Uterus (tissue), 4 donors: ENCODE results near the gene OAS3. TPM values are rescaled to one million over a fixed set of nuclear protein-coding genes. Genes with fewer than 3 reads are reported as not detected.

ENCODE experiments used
- DNase-seq, 2 donors: peaks; one replicate each; pipeline ENCODE4 v3.0.0-alpha.2; 2019 to 2020
- H3K27ac ChIP-seq, 2 donors: fragments of 200-600 bp; sonication (generic); 1 replicate in 1 of 2; 2 replicates in 1 of 2; pipeline ENCODE4 v1.5.1; 2016 to 2018
- H3K27me3 ChIP-seq, 2 donors: fragments of 200-600 bp; sonication (generic); one replicate each; pipeline ENCODE4 v1.5.1; 2018 to 2019; ENCODE audit warnings: control low read depth in 1 of 2
- H3K36me3 ChIP-seq, 2 donors: fragments of 200-600 bp; sonication (generic); one replicate each; pipeline ENCODE4 v1.5.1; 2019; ENCODE audit warnings: control low read depth in 1 of 2
- H3K4me1 ChIP-seq, 2 donors: fragments of 200-600 bp; sonication (generic); one replicate each; pipeline ENCODE4 v1.5.1; 2018 to 2019; ENCODE audit warnings: control low read depth in 1 of 2
- H3K4me3 ChIP-seq, 2 donors: fragments of 200-600 bp; sonication (generic); 1 replicate in 1 of 2; 2 replicates in 1 of 2; pipeline ENCODE4 v1.5.1; 2018 to 2019; ENCODE audit warnings: mild to moderate bottlenecking in 1 of 2
- H3K9me3 ChIP-seq, 2 donors: fragments of 200-600 bp; sonication (generic); one replicate each; pipeline ENCODE4 v1.5.1; 2019; ENCODE audit warnings: control low read depth in 1 of 2
- POLR2A ChIP-seq, 2 donors: fragments of 450-650 bp; IDR thresholded peaks; one replicate each; pipeline ENCODE4 v1.6.1; 2016; ENCODE audit warnings: antibody characterized with exemption in 2 of 2, mild to moderate bottlenecking in 1 of 2, moderate library complexity in 1 of 2
- intact Hi-C: fragments of 100-400 bp; cut with DNase I; formaldehyde crosslinking; loops from one replicate; pipeline ENCODE4 v1.15.1; 2023; ENCODE audit warnings: low total_unique reads
- total RNA-seq, 4 donors: library from RNA; depleted of rRNA in 3 of 4; stranded (reverse); fragments of >200 nt in 3 of 4; gene quantifications; one replicate each; pipeline versions ENCODE4 v1.1.0 to v1.2.4, GENCODE V29; 2014 to 2023
- TF ChIP-seq, protein P1 (sequence below), 4 experiments: fragments of 200-600 bp in 2 of 4; fragments of 450-650 bp in 2 of 4; sonication (generic) in 2 of 4; IDR thresholded peaks; one replicate each; pipeline ENCODE4 v1.5.1; 2016 to 2019; ENCODE audit warnings: antibody characterized with exemption in 4 of 4, mild to moderate bottlenecking in 2 of 4, moderate library complexity in 1 of 4
- donor health status: DM: yes; HTN: yes; CAD: no.

Gene OAS3, protein sequence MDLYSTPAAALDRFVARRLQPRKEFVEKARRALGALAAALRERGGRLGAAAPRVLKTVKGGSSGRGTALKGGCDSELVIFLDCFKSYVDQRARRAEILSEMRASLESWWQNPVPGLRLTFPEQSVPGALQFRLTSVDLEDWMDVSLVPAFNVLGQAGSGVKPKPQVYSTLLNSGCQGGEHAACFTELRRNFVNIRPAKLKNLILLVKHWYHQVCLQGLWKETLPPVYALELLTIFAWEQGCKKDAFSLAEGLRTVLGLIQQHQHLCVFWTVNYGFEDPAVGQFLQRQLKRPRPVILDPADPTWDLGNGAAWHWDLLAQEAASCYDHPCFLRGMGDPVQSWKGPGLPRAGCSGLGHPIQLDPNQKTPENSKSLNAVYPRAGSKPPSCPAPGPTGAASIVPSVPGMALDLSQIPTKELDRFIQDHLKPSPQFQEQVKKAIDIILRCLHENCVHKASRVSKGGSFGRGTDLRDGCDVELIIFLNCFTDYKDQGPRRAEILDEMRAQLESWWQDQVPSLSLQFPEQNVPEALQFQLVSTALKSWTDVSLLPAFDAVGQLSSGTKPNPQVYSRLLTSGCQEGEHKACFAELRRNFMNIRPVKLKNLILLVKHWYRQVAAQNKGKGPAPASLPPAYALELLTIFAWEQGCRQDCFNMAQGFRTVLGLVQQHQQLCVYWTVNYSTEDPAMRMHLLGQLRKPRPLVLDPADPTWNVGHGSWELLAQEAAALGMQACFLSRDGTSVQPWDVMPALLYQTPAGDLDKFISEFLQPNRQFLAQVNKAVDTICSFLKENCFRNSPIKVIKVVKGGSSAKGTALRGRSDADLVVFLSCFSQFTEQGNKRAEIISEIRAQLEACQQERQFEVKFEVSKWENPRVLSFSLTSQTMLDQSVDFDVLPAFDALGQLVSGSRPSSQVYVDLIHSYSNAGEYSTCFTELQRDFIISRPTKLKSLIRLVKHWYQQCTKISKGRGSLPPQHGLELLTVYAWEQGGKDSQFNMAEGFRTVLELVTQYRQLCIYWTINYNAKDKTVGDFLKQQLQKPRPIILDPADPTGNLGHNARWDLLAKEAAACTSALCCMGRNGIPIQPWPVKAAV
- 10 to 100 TPM in 2 of 4 donors, 1 to 10 TPM in 2; 2.1 to 22.8 (median 8.9) TPM for total RNA-seq

DNA sequence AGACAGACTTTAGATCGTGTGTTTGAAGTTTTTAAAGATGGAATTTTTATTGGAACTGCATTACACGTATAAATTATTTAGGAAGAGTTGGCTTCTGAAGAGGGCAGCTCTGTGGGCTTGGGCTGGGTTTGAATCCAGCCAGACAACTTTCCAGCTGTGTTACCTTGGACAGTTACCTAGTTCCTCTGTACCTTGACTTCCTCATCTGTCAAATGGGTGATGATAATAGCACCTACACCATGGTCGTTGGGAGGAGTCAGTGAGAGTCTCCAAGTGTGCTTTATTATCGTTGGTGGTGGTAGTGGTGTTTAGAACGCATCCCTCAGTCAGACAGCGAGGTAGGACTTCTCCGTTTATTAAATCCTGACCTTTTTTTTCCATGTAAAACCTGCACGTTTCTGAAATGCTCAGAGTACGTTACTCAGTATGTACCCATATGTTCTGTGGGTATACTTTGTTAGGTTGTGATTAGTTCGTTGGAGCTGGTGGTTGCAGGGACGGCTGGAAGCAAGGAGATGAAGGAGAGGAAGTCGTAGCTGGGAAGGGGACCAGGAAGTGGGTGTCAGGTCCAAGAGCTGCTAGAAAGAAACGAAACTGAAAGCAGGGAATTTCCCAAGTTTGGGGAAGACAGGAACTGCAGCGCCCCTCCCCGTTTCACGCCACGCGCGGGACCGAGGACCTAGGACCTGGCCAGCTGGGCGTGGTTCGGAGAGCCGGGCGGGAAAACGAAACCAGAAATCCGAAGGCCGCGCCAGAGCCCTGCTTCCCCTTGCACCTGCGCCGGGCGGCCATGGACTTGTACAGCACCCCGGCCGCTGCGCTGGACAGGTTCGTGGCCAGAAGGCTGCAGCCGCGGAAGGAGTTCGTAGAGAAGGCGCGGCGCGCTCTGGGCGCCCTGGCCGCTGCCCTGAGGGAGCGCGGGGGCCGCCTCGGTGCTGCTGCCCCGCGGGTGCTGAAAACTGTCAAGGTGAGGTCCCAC, at the start of gene OAS3:
Gene OAS3, plus strand, starts transcription at position 734 of the 979 bp plus-strand sequence. Its CDS starts 57 bp downstream, at position 791.
- Histone ChIP-seq H3K27me3 (no peaks in the 10 kb centered on the region), H3K4me3 (peak within 1 kb of the TSS; percentile 69 to 90), H3K4me1 (peaks cover 0 to 10% of the 10 kb centered on the region in 2 donors), H3K27ac (peak within 1 kb of the TSS; percentile 72 to 73), H3K9me3 (no peaks in the 10 kb centered on the region), H3K36me3 (no peaks in the 10 kb centered on the region)
- DNase-seq, result peak; percentile 87 to 93
- intact Hi-C loops, result no loop called here
- TF ChIP-seq, protein P1, sequence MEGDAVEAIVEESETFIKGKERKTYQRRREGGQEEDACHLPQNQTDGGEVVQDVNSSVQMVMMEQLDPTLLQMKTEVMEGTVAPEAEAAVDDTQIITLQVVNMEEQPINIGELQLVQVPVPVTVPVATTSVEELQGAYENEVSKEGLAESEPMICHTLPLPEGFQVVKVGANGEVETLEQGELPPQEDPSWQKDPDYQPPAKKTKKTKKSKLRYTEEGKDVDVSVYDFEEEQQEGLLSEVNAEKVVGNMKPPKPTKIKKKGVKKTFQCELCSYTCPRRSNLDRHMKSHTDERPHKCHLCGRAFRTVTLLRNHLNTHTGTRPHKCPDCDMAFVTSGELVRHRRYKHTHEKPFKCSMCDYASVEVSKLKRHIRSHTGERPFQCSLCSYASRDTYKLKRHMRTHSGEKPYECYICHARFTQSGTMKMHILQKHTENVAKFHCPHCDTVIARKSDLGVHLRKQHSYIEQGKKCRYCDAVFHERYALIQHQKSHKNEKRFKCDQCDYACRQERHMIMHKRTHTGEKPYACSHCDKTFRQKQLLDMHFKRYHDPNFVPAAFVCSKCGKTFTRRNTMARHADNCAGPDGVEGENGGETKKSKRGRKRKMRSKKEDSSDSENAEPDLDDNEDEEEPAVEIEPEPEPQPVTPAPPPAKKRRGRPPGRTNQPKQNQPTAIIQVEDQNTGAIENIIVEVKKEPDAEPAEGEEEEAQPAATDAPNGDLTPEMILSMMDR (IDR thresholded peaks at IDR 0.05), result no peak
- no peak for TF ChIP-seq POLR2A (IDR thresholded peaks at IDR 0.05)

- Histone ChIP-seq H3K36me3 (no peaks in the 10 kb centered on the region), H3K9me3 (no peaks in the 10 kb centered on the region), H3K27me3 (no peaks in the 10 kb centered on the region), H3K4me1 (no peaks in the 10 kb centered on the region), H3K27ac (no peak overlapping the region), H3K4me3 (no peak overlapping the region)
- no peak for TF ChIP-seq POLR2A (IDR thresholded peaks at IDR 0.05)
- TF ChIP-seq, protein P1 (IDR thresholded peaks at IDR 0.05), result no peak
- no peak for DNase-seq
- intact Hi-C loops, result no loop called here
Observed at GRCh38 chr12:112891093-112892024, 46.9 kb upstream of the OAS3 start.

GRCh38 chr12:112892856-112893255, 45.4 kb upstream of the OAS3 start:
- TF ChIP-seq, protein P1 (IDR thresholded peaks at IDR 0.05), result no peak
- no peak for TF ChIP-seq POLR2A (IDR thresholded peaks at IDR 0.05)
- no peak for DNase-seq
- Histone ChIP-seq H3K36me3 (no peaks in the 10 kb centered on the region), H3K27me3 (no peaks in the 10 kb centered on the region), H3K4me1 (no peaks in the 10 kb centered on the region), H3K4me3 (no peak overlapping the region), H3K9me3 (no peaks in the 10 kb centered on the region), H3K27ac (no peak overlapping the region)
- intact Hi-C loops, result no loop called here

DNA sequence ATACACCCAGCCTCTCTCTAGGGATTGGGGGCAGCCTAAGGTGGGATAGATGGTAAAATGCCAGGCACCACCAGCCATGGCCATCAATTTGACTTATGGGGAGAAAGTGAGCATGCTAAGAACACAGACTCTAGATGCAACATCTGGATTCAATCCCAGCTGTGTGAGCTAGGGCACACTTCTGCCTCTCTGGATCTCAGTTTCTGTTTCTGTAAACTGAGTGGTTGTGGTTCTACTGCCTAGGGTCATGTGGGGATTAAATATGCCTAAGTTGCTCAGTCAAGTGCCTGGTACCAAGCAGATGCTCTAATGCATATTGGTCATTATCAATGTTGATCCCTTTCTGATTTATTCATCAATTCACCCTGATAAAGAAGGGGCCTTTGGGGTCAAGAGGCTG, 44.1 kb upstream of the OAS3 start:
- Histone ChIP-seq H3K27me3 (no peaks in the 10 kb centered on the region), H3K36me3 (no peaks in the 10 kb centered on the region), H3K4me3 (no peak overlapping the region), H3K4me1 (no peaks in the 10 kb centered on the region), H3K27ac (no peak overlapping the region), H3K9me3 (no peaks in the 10 kb centered on the region)
- intact Hi-C loops, result no loop called here
- DNase-seq, result no peak
- no peak for TF ChIP-seq POLR2A (IDR thresholded peaks at IDR 0.05)
- TF ChIP-seq, protein P1 (IDR thresholded peaks at IDR 0.05), result no peak
